Superior temporal gyrus (tissue), 1 donor: ENCODE results near the gene HOXB13.

Experiments
- DNase-seq: peaks from one replicate; pipeline ENCODE4 v3.0.0-alpha.2; 2016; ENCODE audit errors: extremely low spot score

Gene HOXB13

DNA sequence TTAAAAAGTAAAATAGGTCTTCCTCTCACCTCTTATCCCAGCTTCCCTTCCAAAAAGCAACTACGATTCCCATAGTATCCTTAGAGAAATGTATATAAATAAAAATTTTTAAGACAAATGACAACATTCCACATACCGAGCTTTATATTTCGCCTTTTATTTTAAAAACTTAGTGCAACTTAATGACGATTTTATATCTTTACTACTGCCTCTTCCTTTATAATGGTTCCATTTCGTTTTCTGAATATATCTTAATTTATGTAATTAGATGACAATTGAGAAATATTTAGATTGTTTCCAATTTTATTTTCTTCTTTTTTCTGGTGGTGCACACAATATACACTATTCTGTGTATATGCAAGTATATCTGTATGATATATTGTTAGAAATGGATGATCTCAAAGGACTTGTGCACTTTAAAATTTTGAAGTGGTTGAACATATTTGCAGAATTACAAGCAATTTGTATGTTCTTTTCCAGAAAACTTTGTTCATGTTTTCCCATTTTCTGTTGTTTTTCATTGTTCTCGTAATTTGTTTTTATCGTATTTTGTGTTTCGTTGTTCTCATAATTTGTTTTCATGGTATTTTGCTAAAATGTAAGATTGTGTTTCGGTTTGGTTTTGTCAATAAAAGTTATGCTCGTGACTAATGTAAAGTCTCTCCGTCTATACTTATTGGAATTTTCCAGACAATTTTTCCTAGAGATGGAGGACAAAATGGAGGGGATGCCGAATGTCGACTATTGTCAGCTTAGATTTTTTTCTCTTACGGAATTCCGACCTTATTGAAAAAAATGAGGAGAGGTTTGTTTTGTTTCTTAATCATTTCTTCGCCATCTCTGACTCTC, 20.4 kb upstream of the HOXB13 start:
- no peak for DNase-seq

DNA sequence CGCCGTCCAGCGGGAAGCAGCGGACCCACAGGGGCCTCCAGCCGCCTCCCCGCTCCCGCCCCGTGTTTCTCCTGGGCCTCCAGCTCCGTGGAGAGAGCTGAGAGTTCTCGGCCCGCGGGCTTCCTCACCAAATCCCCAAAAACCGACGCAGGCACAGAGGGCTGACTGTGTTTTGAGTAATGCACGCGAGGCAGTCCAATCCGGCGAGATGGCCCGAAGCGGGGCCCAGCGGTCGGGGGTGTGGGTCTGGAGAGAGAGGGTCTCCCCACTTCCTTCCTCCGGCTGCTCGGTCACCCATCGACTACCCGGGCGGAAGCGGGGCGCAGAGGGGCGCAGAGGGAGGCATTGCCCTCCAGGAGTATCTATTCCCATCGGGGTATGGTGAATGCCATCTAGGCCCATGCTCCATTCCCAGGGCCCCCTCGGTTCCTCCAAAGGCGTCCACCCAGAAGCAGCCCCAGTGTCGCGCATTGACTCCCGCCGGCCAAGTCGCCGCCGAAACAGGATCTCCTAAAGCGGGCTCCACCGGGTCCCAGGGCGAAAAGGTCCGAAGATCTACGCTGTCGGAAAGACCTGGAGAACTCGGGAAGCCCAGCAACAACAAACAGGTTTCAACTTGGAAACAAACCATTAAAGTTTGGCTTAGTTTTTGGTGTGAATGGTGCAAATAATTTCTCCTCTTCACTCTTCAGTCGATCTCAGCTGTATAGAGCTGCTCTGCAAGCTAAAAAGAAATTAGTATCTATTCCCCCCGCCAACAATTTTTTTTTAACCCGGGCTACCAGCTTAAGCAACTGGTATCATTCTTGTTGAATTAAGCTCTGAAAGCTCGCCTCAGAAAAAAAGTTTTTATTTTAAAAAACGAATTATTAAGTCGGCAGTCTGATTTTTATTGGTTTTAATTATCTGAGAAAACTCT, 19.2 kb upstream of the HOXB13 start:
- DNase-seq: no peak

- DNase-seq: no peak
Measured at GRCh38 chr17:48746916-48747444, 18.4 kb upstream of the HOXB13 start.

- no peak for DNase-seq
Measured at GRCh38 chr17:48745381-48746275, 17.1 kb upstream of the HOXB13 start.

DNA sequence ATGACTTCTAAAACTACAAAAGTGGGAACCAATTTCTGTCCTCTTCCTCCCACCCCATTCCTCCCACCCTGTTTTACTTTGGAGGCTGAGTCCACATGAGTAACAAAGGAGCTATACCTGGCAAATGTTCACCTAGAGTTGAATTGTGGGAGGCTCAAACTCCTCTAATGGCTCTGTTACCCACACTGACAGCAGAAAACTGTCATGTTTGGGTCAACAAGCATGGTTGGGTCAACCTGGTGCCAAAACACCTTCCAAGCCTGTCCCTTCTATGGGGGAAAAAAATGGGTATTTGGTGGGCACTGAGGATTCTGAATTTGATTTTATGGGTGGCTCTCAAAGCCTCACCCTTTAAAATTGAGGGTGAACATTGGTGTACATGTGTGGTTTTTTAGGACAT, 12.0 kb upstream of the HOXB13 start:
- DNase-seq: no peak

DNA sequence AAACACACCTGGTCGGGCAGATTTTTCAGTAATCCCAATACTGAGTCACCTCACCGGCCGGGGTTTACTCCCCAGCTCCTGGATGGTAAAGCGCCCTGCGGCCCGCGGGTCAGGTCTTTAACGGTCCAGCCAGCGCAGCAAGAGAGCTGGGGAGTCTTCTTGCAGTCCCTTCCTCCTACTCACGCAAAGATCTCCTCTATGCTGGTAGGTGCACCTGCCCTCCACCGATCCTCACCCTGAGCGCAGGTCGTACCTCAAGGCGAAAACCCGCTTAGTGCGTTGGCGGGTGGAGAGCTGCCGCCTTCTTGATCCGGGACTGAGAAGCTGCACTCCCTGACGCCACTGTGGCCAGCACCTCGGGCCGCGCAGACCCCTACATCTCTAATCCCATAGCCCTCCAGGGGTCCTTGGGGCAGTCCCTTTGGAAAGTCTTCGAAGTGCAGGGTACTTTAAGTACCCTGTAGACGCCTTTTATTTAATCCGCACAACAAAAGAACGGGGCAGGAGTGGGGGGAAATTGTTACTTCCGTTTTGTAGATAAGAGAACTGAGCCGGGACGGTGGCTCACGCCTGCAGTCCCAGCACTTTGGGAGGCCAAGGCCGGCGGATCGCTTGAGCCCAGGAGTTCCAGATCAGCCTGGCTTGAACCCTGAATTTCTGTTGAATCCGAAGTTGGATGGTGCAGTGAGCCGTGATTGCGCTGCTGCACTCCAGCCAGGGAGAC, 10.4 kb upstream of the HOXB13 start:
- DNase-seq: no peak

GRCh38 chr17:48738424-48738802, 9.9 kb upstream of the HOXB13 start:
- no peak for DNase-seq

- DNase-seq: no peak
Measured at GRCh38 chr17:48737330-48738043, 8.9 kb upstream of the HOXB13 start.

DNA sequence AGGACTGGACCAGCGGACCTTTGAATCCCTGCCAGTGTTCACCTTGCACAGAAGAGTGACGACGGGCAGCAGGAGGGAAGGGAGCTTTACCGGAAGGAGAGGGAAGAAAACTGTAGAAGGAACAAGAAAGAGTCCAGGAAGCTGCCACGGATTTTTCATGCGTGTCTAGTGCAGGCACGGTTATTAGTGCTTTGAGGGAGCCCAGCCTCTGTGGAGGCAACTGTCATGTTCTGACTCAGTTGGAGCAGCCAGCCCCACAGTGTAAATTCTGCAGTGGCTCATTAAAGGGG, 6.5 kb upstream of the HOXB13 start:
- DNase-seq: no peak

- no peak for DNase-seq
Measured at GRCh38 chr17:48734333-48735061, 5.9 kb upstream of the HOXB13 start.

GRCh38 chr17:48733632-48734328, 5.2 kb upstream of the HOXB13 start:
- DNase-seq: no peak

DNA sequence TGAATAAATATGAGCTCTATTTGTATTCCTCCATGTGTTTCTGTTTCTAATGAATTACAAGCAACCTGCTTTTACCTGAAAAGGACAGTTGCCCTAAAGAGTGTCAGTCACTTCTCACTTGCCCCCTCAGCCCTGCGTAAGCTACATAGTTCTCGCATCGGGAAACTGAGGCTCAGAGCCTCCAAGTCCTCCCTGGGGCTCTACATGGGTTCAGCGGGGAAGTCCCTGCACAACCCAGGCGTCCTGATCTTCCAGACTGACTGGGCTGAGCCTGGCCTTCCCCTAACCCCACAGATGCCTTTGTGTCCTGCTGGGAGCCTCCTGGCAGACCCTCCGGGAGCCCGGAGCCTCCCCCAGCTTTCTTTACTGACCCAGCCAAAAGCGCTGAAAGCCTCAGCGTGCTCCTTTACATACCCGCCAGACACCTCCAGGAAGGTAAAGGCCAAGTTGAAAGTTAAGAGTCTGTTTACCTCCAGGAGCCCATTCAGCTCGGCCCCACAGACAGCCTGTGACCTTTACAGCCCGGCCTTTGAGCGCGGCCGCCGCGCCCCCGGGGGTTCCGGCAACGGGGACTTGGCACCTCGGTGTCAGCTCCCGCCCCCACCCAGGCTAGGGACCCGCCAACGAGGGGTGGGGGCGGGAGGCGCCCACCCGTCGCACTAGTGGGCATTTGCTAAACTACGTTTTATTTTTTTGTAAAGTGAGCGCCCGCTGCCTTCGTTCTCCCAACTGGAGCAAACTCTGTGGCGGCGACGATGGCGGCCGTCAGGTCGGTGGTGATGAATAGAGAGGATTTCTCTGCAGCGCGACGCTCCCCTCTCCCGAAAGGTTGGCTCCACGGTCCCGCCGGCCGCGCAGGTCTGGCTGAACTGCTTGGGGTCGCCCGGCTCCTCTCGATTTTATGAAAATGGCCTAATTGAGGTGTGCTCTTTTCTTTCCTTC, 4.4 kb upstream of the HOXB13 start:
- DNase-seq: no peak

DNA sequence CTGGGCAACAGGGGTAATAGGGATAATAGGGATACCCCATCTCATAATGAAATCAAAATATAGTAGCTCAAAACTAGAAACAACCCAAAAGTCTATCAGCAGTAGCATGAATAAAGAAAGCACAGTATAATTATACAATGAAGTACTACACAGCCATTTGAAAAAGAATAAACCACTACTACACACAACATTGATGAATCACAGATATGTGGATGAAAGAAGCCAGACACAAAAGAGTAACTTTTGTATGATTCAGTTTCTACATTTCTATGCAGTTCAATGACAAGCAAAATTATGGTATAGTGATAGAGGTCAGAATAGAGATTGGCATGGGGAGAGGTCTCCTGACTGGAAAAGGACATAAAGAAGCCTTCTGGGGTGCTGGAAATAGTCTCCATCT, 2.8 kb upstream of the HOXB13 start:
- no peak for DNase-seq

- no peak for DNase-seq
Measured at GRCh38 chr17:48730240-48730550, 1.6 kb upstream of the HOXB13 start.

GRCh38 chr17:48729335-48730239, 1.0 kb upstream of the HOXB13 start:
- no peak for DNase-seq

- no peak for DNase-seq
Measured at GRCh38 chr17:48727415-48728175, 955 bp downstream of the HOXB13 start.
